ENCODE measurements around the gene THSD7B. TPM values are rescaled to one million over a fixed set of nuclear protein-coding genes. Genes with fewer than 3 reads are reported as not detected.
"Not testable (repeated sequence)": the region's sequence is repeated elsewhere in the genome, so short reads cannot be mapped to it uniquely, and the experiment has no call there.

The THSD7B gene
- total RNA-seq, 1 donor from 2014 or later = not detected

DNA sequence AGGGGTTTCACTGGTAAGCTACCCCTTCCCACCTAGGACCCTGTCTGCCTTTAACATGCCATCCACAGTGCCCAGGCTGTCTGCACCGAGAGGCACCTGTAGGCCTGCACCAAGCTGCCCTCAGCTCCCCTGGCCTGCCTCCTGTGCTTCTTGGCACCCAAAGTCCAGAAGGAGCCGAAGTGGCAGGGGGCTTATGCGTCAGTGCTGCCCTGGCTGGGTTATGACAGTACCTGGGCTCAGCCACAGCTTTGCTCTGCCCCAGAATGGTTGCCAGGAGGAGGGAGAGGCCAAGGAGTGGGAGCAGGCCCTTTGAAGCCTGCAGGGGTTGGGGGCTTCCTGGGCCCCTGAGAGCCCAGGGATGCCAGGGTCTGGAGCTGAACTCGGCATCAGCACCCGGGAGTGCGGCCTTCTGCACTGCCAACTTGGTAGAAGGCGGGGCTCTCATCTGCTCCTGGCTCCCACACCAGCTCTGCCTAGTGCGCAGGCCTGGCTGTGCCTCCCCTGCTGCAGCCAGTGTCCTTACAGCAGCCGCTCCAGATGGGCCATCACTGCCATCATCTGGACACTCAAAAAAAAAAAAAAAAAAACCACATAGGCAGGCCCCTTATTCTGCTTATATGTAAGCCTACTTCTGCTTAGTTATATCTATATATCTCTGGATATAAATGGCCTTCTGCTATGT lies 155.4 kb downstream of the THSD7B start:
- DNase-seq (ENCODE audit: extremely low read depth, low read depth, low spot score) = no peak

GRCh38 chr2:136927156-136927555 lies 161.8 kb downstream of the THSD7B start:
- no peak for DNase-seq (ENCODE audit: extremely low read depth, low read depth, low spot score)

GRCh38 chr2:136929531-136929930 lies 164.2 kb downstream of the THSD7B start:
- DNase-seq (ENCODE audit: extremely low read depth, low read depth, low spot score) = no peak

- DNase-seq (ENCODE audit: extremely low read depth, low read depth, low spot score) = no peak
Measured at GRCh38 chr2:136932700-136933099, 167.4 kb downstream of the THSD7B start.

- DNase-seq (ENCODE audit: extremely low read depth, low read depth, low spot score) = no peak
Measured at GRCh38 chr2:136935119-136935518, 169.8 kb downstream of the THSD7B start.

DNA sequence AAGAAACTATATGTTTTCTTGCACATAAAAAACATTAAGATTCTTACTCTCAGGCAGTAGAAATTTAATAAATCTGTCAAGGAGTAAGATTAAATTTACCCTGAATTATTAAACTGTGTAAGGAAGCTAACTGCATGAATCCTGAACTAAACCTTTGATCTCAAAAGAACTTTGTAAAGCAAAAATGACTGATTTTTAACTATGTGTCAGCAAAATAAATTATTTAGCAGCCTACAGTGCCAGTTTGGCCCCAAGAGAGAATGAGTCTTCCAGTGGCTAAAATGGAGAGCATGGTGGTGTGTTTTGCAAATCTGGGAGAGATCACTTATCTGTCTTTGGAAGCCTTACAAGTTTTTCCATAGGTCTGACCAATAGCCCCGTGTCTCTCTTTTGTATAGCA lies 190.7 kb downstream of the THSD7B start:
- no peak for DNase-seq (ENCODE audit: extremely low read depth, low read depth, low spot score)

DNA sequence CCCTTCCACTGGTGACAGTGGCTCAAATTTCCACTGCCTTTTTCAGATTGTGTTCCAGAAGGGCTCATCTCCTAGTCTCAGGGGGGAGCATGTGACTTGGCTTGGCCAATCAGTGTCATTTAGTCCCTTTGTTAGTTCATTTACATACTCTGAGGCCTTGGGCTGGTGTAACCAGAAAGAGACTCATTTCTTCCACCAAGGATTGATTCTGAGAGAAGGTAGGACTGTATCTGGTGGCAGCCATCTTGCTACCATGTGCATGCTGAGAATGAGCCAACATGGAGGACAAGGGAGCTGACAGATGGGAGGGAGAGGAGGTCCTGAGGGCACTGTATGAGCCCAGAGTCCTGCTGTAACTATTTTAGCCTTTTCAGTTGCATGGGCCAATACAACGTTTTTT lies 191.7 kb downstream of the THSD7B start:
- no peak for DNase-seq (ENCODE audit: extremely low read depth, low read depth, low spot score)

- DNase-seq (ENCODE audit: extremely low read depth, low read depth, low spot score) = no peak
Measured at GRCh38 chr2:136962105-136962725, 196.9 kb downstream of the THSD7B start.

GRCh38 chr2:136966485-136966884 lies 201.1 kb downstream of the THSD7B start:
- DNase-seq (ENCODE audit: extremely low read depth, low read depth, low spot score) = no peak

DNA sequence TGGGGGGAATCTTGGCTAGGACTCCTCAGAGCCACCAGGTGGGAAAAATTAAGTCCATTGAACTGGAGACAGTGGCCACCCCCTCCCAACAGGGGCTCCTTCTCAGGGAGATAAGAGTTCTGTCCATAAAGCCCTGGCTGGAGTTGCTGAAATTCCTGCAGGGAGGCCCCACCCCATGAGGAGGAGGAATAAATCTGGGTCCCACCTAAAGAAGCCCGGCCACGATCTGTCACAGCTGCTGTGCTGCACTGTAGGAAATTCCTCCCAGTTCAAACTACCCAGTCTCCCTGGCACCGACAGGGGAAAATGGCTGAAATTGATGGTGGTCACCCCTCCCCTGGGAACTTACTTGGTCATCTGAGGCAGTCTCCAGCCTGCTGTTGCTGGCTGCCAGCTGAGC lies 215.0 kb downstream of the THSD7B start:
- DNase-seq (ENCODE audit: extremely low read depth, low read depth, low spot score) = no peak

DNA sequence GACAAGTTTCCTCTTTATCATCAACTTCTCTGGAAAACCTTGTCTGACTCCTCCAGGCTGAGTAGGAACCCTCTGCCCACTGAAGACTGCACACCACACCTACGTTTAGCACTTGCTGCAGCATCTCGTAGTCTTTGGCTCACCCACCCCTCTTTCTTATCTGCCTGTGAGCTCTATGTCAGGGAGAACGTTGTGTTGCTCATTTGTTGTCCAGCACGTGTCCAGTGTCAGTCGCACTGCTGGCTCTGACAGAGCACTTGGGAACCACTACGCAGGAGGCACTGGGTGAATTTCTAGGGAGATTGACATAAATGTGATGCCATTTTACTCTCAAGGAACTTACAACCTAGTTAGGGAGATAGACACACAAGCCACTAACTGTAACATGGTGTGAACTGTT lies 216.3 kb downstream of the THSD7B start:
- DNase-seq (ENCODE audit: extremely low read depth, low read depth, low spot score) = not testable (repeated sequence)

- no peak for DNase-seq (ENCODE audit: extremely low read depth, low read depth, low spot score)
Measured at GRCh38 chr2:136985044-136985443, 219.7 kb downstream of the THSD7B start.

GRCh38 chr2:136986605-136987221 lies 221.4 kb downstream of the THSD7B start:
- no peak for DNase-seq (ENCODE audit: extremely low read depth, low read depth, low spot score)

DNA sequence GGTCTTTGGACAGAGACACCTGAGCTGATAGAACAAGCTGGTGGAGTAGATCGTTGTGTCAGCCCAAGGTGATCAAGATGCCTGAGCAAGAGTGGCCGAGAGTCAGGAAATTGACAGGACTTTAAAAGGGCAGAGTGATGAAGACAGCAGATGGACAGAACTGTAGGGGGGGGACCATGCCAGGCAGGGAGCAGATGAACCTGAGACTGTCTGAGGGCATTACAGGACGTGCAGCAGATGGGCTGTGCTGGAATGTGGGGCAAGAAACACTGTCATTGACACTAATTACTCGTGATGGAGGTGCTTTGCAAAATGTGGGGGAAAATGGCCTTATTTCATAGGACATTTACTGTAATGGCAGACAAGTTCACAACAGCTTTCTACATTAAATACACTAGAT lies 225.0 kb downstream of the THSD7B start:
- no peak for DNase-seq (ENCODE audit: extremely low read depth, low read depth, low spot score)

DNA sequence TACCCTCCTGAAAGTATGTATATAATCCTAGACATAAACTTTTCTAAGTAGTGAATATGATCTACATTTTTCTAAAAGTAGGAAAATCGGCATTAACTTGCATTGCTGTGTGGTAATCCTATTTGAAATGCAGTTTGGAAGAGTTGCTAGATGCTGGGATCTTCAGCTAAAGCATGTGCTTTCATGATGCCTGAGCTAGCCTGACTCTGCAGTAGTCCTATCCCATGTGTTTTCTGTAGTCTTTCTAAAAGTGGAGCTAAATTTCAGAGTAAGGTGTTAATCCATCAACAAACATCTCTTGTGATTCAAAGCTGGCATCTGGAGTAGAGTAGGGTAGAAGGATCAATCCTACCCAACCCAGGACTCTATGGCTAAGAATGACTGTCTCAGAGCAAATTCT lies 229.4 kb downstream of the THSD7B start:
- no peak for DNase-seq (ENCODE audit: extremely low read depth, low read depth, low spot score)

DNA sequence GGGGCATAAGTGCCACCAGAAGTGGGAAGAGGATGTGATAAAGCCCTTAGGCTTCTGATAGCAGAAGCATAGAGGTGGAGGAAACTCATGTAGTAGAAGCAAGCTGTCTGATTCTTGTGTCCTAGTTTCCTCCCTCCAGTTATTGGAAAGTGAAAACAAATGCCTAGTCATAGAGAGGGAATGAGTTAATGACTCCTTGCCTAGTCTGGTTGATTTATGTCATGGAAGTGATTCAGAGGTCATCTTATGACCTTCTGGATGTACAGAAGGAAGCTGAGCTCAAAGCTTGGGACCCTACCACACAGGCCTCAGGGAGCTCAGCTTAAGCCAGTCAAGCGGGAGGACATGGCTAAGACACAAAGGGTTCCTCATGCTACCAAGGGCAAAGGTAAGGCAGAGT lies 232.2 kb downstream of the THSD7B start:
- no peak for DNase-seq (ENCODE audit: extremely low read depth, low read depth, low spot score)

- DNase-seq (ENCODE audit: extremely low read depth, low read depth, low spot score) = no peak
Measured at GRCh38 chr2:137000811-137001210, 235.5 kb downstream of the THSD7B start.

GRCh38 chr2:137002896-137003295 lies 237.6 kb downstream of the THSD7B start:
- DNase-seq (ENCODE audit: extremely low read depth, low read depth, low spot score) = no peak

- no peak for DNase-seq (ENCODE audit: extremely low read depth, low read depth, low spot score)
Measured at GRCh38 chr2:137005210-137005609, 239.9 kb downstream of the THSD7B start.

GRCh38 chr2:137007938-137008337 lies 242.6 kb downstream of the THSD7B start:
- DNase-seq (ENCODE audit: extremely low read depth, low read depth, low spot score) = no peak

DNA sequence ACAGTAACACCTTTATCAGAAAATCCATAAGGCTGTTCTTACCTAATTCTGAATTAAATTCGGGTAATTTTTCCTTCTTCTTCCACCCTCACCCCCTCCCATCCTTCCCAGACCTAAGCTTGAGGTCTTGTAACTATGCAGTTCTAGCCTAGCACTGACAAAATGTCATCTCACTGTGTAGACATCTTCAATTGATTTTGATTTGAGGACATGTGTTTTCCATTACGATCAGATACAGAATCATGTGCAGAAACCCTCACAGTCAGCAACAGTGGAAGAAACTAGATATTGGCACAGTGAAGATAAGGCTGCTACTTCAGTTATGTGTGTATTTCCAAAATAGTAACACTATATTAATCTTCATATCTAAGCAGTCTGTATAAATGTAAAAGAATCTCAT lies 244.6 kb downstream of the THSD7B start:
- DNase-seq (ENCODE audit: extremely low read depth, low read depth, low spot score) = no peak

Measured in glomerular endothelial cell (primary cell).